HS-5 (cell line): ENCODE data around the gene PRKAB1.

Experiments
- DNase-seq: peaks from one replicate; pipeline ENCODE4 v3.0.0-alpha.2; 2012; ENCODE audit warnings: low read depth

The PRKAB1 gene

DNA sequence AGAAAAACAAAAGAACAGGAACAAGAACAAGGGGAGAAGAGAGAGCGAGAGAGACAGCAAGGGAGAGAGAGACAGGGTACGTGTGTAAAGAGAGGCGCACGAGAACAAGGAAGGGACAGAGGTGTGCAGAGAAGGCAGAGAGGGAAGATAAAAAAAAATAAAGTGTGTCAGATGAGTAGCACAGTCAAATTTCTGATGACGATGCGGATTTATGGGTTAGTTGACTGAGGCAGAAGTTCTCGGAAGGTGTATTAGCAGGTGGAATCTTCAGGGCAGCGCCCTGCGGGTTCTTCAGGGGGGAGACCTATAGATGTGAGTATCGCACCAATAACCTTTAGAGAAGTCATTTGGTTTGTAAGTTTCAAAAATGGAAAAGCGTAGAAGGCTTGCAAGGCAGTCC is 44.8 kb downstream of the PRKAB1 start:
- no peak for DNase-seq

DNA sequence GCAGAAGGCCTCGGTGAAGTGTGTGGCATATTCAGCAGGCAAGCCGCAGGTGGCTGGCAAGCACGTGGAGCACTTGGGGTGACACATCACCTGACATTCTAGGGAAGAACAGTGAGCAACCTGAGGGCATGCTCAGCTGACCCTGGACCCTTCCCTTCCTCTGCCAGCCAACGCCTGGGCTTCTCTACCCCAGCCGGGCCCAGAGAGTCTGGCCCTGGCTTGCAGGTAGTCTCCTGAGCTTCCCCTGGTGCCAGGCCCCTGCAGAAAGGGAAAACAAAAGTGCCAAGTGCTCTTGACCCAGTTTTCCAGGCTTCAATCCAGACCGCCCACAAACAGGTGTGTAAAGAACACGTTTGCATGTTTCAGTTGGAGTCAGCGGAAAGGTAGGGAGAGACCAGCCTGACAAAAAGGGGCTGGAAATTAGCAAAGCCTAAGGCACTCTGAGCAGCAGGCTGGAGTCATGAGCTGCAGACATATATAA is 45.7 kb downstream of the PRKAB1 start:
- DNase-seq: no peak

DNA sequence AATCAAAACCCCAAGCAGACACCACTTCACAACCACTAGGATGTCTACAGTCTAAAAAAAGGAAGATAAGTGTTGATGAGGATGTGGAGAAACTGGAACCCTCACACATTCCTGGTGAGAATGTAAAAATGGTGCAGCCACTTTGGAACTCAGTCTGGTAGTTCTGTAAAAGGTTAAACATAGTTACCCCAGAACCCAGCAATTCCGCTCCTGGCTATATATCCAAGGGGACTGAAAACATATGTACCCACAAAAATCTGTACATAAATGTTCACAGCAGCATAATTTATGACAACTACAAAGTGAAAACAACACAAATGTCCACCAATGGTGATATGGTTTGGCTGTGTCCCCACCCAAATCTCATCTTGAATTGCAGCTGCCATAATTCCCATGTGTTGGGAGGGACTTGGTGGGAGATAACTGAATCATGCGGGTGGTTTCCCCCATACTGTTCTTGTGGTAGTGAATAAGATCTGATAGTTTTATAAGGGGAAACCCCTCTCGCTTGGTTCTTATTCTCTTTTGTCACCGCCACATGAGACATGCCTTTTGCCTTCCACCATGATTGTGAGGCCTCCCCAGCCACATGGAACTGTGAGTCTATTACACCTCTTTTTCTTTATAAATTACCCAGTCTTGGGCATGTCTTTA is 46.8 kb downstream of the PRKAB1 start:
- no peak for DNase-seq

DNA sequence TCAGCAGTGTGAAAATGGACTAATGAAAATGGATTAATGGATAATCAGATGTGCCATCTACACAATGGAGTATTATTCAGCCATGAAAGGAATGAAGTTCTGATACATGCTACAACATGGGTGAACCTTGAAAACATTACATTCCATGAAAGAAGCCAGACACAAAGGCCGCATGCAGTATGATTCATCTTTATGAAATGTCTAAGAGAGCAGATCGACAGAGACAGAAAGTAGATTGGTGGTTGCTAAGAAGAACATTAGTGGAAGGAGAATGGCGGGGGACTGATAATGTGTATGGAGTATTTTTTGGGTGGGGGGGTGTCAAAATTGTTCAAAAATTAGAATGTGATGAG is 47.3 kb downstream of the PRKAB1 start:
- no peak for DNase-seq

DNA sequence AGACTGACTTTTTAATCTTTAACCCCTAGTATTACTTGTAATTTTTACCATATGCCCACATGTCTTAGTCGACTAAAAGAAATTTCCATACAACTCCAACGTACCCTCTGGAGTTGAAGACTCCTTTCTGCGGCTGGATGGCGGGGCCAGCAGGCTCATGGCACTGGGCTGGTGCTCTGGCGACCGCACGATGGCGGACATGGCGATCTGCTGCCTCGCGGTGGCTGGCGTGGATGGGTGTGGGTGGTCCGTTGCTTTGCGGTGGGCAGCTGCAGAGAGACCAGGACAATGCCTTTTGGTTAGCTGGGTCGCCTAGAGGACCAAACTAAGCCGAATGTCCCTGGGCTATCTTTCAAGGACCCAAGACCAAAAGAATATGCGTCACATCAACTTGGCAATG is 50.2 kb downstream of the PRKAB1 start:
- no peak for DNase-seq

DNA sequence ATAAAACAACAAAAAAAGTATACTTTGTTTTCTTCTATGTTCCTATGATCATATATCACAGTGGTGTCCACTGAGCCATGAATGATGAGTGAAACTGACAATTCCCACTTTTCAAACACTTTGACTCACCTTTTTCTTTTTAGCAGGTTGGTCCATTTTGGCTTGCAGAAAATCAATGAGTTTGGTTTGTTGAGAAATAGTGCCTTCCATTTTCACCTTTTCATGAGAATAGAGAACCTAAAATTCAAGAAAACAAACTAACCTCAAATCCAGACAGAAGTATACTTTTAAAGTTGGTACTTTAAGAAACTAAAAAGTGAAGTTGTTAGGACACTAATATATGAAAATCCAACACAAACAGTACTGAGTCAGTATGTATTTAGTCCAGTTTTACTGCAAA is 52.4 kb downstream of the PRKAB1 start:
- DNase-seq: no peak

DNA sequence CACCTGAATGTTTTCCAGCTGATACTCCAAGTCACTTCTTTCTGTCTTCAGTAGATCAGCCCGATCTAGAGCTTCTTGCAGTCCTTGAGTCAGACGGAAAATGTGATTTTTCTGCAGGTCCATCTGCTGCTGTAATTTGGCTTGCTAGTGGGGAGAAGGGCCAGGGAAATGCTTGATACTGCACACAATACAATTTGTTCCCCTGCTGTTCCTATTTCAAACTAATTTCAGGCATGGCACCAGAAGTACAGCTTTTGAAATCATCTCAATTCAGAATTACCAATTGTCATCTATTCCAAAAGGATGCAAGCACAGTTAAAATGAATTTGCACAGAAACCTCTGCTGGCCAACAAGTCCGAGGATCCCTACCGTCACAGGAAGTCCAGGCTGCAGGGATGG is 53.4 kb downstream of the PRKAB1 start:
- DNase-seq: no peak

DNA sequence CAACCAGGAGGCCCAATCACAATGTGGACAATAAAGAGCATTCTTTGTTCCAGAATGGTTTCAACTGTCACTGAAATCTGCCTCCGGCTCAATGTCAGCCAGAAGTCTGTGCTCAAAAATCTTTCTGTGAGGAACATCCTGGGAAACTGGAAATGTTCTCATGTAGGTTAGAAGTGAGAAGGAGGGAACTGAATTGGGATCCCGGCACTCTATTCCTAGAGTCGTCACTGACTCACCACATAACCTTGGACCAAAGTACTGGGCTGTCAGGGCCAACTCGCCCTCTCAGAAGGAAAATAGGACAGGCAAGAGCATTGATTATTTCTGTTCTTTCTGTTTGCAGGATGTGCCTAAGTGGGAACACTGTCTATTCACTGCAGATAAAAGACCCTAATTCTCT is 57.6 kb downstream of the PRKAB1 start:
- no peak for DNase-seq

DNA sequence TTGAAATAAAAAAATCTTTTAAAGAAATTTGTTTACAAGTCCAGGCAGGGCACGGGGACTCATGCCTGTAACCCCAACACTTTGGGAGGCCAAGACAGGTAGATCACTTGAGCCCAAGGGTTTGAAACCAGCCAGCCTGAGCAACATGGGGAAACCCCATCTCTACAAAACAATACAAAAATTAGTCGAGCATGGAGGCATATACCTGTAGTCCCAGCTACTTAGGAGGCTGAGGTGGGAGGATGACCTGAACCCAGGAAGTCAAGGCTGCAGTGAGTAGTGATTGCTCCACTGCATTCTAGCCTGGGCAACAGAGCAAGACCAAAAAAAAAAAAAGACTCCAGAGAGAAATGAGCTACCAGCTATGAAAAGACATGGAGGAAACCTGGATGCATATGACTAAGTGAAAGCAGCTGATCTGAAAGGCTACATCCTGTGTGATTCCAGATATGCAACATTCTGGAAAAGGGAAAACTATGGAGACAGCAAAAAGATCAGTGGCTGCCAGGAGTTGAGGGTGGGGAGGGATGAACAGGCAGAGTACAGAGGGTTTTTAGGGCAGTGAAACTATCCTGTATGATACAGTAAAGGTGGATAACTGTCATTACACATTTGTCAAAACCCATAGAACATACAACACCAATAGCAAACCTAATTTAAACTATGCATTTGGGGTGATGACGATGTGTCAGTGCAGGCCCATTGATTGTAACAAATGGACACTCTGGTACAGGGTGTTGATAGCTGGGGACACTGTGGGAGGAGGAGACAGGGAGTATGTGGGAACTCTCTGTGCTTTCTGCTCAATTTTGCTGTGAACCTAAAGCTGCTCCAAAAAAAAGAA is 59.9 kb downstream of the PRKAB1 start:
- no peak for DNase-seq

DNA sequence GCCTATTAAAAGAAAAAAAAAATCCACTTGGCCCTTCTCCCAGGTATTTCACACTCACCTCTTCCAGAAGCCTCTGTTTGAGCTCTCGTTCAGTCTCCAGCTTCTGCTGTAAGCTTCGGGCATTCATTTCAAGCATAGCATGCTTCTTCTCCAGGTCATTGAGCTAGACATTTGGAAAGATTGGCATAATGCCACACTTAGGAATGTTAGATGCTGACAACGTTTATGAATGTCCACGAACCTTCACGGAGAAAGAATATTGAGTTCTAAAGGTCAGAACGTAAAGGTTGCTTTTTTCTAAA is 60.5 kb downstream of the PRKAB1 start:
- DNase-seq: no peak

DNA sequence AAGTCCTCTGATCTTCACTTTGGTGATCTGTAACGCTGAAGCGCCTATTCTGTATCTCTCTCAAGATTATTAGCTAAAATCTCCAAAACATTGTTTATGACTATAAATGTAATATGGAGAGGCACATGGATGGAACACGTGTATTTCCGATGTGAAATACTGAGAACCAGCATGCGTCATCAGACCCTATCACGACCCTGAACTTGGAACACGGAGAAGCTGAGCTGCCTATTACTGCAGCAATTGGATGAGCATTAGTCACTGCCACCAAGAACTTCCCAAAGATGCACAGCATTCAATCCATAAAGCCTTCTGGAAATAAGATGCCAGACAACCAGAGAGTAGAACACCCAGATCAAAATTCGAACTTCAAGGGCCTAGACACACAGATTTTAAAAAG is 61.9 kb downstream of the PRKAB1 start:
- no peak for DNase-seq

DNA sequence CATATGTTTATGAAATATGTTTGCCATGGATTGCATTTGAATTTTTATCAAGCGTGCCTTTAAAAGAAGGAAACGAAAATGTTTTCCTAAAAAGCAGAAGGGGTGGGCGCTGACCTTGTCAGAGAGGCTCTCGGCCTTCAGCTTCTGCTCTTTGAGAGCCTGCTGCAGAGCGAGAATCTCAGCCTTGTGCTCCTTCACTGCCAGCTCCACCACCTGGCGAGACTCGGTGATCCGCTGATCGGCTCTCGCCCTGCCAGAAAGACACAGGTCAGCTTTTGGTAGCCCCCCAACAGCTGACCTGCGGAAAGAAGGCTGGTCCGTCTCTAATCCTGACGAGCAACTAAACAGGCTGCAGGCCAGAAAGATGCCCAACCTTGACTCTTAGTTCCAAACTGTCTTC is 62.4 kb downstream of the PRKAB1 start:
- no peak for DNase-seq
